ENCODE data around the gene ERCC2.

- TF ChIP-seq, protein P1, sequence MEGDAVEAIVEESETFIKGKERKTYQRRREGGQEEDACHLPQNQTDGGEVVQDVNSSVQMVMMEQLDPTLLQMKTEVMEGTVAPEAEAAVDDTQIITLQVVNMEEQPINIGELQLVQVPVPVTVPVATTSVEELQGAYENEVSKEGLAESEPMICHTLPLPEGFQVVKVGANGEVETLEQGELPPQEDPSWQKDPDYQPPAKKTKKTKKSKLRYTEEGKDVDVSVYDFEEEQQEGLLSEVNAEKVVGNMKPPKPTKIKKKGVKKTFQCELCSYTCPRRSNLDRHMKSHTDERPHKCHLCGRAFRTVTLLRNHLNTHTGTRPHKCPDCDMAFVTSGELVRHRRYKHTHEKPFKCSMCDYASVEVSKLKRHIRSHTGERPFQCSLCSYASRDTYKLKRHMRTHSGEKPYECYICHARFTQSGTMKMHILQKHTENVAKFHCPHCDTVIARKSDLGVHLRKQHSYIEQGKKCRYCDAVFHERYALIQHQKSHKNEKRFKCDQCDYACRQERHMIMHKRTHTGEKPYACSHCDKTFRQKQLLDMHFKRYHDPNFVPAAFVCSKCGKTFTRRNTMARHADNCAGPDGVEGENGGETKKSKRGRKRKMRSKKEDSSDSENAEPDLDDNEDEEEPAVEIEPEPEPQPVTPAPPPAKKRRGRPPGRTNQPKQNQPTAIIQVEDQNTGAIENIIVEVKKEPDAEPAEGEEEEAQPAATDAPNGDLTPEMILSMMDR (optimal IDR thresholded peaks at IDR 0.05 in 1 of 3, IDR thresholded peaks at IDR 0.05 in 1 of 3, conservative IDR thresholded peaks at IDR 0.05 in 1 of 3; ENCODE audit: extremely low read depth in 1 of 3, insufficient read depth in 2 of 3, low read length in 3 of 3): no peak
- TF ChIP-seq EZH2 (IDR thresholded peaks at IDR 0.05; ENCODE audit: low read length): no peak
Measured at GRCh38 chr19:45405435-45406225, 35.3 kb upstream of the ERCC2 start.

Measured in keratinocyte (primary cell).